AG08396 (cell line): ENCODE data around the gene MYLK3.

Source experiments
- DNase-seq: peaks from one replicate; pipeline ENCODE4 v3.0.0; 2012; ENCODE audit warnings: low spot score, mixed read lengths

Gene MYLK3

GRCh38 chr16:46757339-46758050, 9.4 kb upstream of the MYLK3 start:
- peak; percentile 54 for DNase-seq

DNA sequence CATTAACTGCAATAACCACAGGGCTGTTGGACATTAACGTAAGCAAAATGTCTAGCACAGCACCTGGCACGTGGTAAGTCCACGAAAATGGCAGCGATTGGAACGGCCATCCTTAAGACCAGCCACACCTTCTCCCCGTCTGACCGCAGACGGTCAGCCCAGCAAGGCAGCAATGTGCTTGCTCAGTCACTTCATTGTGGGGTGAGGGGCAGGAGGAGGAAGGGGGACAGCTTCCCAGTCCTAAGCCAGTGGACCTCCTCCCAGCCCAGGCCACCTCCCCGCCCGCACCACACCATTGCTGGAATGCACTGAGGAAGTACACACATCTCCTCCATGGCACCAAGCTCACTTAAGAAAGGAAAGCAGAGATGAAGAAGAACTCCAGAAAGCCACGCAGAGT, 8.6 kb upstream of the MYLK3 start:
- DNase-seq, result no peak

GRCh38 chr16:46753015-46753414, 4.9 kb upstream of the MYLK3 start:
- no peak for DNase-seq

DNA sequence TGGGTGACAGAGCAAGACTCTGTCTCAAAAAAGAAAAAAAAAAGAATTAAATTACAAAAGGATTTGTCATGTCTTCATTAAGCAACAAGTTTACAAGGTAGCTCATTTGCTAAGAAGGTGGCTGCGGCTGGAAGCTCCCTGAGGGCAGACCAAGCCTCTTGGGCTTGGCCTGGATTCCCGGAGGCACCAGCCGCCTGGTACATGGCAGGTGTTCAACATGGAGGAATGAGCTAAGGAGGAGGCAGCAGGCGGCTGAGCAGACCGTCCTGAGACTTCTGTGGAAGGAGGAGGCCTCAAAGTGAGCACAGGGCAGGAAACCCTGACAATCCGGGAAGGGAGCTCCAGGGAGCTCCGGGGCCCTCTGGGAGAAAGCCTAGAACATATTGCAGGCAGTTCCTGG, 3.2 kb upstream of the MYLK3 start:
- peak; percentile 2 for DNase-seq

GRCh38 chr16:46748775-46749705, 896 bp upstream of the MYLK3 start:
- peak; percentile 3 for DNase-seq

DNA sequence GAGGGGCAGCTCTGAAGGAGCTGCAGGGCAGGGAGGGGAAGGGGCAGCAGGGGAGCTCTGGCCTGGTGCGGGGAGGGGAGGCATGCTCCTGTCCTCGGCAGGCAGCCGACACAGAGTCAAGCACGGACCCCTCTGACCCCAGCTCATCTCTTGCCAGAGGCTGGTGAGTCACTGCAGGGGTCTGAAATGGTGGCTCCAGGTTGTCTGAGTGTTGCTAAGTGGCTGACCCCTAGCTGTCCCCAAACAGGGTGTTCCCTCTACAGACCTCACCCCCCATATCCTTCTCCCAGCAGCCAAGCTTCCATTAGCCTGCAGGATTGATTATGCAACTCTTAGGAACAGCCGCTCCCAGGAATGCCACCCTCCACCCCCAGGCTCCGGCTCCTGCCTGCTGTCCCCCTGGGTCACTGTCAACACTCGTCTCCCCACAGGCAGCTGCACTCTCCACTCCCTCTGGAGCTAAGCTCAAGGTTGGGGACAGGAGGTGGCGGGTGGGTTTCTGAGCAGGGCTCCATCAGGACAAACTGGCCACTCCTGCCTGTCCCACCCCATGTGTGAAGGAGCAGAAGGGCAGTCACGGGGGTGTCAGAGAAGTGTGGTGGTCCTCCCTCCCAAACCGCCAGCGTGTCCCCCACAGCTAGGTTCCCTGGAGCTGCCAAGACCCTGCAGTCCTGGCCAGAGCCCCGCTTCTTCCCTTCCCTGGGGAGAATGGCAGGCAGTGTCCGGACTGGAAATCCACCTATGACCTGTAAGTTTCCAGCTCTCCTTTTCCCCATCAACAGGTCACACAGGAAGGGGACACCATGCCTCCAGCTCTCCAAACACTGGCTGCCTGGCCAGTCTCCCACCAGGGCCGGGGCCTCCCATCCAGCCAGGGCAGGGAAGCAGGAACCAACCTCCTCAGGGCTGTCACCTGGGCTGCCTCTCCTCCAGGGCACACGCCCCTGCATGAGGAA, 1.0 kb downstream of the MYLK3 start:
- peak; percentile 3 for DNase-seq

- DNase-seq, result no peak
Observed at GRCh38 chr16:46745617-46746016, 2.5 kb downstream of the MYLK3 start.

DNA sequence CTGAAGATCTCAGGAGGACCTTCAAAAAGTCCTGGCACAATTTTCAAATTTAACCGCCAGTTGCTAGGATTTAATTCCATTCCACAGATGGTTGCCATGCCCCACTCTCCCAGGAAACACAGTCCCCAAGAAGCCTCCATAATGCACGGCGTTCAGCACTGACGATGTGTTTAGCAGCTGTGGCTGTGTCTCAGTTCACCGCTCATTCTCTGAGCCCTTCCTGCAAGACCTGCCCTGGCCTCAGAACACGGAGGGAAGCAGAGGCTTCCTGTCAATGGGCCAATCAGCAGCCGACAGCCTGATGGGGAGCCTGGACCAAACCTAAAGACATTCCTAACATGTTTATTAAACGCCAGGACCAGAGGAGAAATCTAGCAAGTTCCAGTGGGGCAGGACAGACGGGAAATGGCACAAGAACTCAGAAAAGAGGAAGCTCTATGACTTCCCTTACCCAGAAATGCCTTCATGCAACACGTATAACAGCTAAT, 4.9 kb downstream of the MYLK3 start:
- DNase-seq, result peak; percentile 70

- no peak for DNase-seq
Observed at GRCh38 chr16:46739934-46740333, 8.2 kb downstream of the MYLK3 start.

GRCh38 chr16:46737621-46738214, 10.4 kb downstream of the MYLK3 start:
- DNase-seq, result no peak

DNA sequence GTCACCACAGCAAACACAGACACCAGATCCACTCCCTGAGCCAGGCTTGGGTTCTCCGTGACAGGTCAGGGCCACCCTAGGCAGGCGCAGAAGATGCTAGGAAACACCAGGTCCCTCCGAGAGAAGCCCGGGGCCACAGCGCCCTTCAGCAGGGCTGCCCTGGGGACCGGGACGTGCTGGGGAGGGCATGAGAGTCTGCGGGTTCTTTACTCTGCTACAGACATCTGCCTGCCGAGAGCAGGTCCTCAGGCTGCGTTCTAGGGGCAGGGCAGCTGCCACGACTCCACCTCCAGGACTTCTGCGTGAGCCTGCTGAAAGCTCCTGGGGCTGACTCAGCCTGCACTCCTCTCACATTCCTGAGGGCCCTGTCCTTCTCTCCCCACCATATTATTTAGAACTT, 11.4 kb downstream of the MYLK3 start:
- no peak for DNase-seq

- no peak for DNase-seq
Observed at GRCh38 chr16:46733319-46733830, 14.8 kb downstream of the MYLK3 start.

GRCh38 chr16:46732561-46732960, 15.6 kb downstream of the MYLK3 start:
- no peak for DNase-seq

DNA sequence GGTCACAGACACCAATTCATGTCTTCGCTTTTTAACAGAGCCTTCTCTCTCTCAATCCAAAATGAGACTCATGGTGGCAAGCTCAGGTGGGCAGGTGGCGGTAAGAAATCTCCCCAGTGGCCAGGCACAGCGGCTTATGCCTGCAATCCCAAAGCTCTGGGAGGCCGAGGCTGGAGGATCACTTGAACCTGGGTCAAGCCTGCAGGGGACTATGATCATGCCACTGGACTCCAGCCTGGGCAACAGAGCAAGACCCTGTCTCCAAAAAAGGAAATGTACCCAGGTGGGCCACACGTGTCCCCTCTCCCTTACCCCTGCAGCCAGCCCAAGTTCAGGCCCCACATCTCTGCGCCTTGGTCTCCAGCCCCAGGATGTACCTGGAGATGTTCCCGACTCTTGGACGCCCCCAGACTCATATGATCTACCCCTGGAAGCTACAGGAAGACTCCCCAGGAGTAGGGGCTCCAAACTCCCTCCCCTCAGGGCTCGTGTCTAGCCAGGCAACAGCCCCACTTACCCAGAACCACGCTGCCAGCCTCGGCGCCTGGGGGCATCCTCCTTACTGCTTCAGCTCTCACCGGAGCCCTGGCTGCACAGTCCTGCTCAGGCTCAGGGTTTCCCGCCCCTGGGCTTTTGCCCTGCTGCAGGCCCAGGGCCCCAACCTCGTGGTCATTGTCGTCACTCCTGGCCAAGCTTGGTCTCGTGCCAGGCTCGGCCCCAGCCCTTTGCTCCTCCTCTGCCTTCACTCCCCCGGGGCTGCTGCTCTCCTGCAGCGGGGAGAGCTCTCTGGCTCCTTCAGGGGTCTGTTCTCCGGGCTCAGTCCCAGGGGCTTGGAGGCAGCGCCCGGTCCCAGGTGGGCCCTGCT, 16.2 kb downstream of the MYLK3 start:
- DNase-seq, result no peak

DNA sequence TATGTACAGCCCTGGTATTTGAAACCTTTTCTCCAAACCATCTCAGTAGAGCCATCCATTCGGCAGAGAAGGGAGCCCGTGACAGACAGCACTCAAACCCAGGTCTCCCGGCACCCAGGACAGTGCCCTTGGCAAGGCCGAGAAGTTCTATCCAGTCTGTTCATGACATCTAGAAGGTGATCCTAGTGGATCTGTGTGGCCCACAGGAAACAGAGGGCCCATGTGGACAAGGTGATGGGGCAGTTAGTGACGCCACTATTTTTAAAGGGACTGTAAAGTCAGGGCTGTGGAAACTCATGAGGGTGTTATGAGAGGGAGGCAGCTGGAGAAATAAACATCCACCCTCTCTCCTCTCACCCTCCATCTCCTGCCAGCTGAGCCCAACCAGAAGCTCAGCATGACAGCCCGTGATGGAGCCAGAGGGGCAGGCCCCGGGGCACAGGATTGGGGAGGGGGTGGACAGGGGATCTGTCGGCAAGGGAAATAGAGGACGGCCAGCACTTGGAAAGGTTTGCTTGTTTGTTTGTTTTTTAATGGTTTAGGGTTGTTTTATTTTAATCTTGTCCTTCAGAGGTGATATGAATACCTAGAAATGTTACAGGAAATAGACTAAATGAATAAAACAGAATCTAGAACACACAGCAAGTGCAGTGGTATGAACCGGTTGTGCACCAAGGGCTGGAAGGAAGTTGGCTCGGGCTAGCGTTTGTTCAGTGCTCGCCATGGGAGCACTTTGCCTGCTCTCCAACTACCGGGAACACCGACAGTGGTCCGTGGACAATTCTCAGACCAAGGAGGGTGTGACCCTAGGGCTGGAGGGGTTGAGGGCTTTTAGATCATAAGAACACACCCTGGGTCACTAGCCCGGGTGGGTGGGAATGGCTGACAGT, 17.1 kb downstream of the MYLK3 start:
- no peak for DNase-seq

DNA sequence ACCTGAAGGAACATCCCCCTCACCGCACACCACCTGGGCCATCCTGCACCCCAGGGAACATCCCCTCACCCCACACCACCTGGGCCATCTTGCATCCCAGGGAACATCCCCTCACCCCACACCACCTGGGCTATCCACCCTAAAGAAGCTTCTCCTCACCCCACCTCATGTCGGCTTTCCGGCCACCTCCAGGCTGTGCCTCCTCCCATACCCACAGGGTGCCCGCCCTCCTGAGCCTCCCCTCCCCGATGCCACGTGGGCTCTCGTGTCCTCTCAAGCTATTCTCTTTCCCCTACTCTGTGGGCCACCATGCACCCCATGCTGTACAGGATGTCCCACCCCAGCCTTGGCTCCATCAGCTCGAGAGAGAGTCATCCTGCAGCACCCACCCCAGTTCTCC, 18.0 kb downstream of the MYLK3 start:
- no peak for DNase-seq

DNA sequence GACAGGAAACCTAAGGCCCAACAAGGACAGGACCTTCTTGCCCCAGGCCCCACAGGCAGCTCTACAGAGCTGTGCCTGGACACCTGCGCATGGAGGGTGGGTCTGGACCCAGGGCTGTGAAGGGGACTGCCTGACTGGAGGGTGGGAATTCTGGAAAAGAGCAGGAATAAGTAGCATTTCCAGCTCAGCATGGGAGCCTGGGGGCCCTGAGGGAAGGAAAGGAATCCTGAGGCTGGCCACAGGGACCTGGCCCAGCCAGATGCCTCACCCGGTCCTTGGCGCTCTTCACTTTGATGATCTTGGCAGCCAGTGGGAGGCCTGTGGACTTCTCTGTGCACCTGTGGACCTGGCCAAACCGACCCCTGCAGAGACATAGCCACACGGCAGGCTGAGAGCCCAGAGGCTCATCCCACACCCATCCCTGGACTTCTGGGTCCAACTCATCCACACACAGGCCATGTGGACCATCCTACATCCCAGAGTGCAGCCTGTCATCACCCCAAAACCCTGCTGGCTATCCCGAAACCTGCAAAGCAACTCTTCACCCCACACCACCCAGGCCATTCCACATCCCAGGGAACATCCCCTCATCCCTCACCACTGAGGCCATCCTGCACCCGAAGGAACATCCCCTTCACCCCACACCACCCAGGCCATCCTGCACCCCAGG, 18.7 kb downstream of the MYLK3 start:
- no peak for DNase-seq

DNA sequence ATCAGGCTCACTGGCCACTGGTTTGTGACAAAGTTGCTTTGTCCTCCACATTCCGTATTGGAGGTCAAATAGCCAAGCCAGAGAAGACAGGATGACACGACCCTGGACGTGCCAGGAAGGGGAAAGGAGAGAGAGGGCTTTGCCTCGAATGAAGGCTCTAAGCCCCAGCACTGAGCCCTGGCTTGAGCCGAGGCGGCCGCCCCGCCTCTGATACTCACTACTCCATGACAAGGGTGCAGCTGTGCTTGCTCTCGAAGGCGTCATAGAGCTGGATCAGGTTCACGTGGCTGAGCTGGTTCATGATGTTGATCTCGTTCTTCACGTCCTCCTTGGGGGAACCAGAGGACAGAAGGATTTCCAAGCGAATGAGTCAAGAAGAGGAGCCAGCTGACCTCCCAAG, 19.3 kb downstream of the MYLK3 start:
- no peak for DNase-seq

- no peak for DNase-seq
Observed at GRCh38 chr16:46727630-46728029, 20.5 kb downstream of the MYLK3 start.
